Neutrophil (primary cell): ENCODE measurements around the gene ATG12.

Experiments used
- H3K27ac ChIP-seq: fragments of 200-600 bp; sonication (generic); 2 replicates; pipeline ENCODE4 v1.5.1; 2016; ENCODE audit warnings: mild to moderate bottlenecking, moderate library complexity
- H3K27me3 ChIP-seq: fragments of 200-600 bp; sonication (generic); 2 replicates; pipeline ENCODE4 v1.6.0; 2016; ENCODE audit warnings: mild to moderate bottlenecking
- H3K36me3 ChIP-seq: fragments of 200-600 bp; sonication (generic); 2 replicates; pipeline ENCODE4 v1.5.1; 2017
- H3K4me1 ChIP-seq, 2 experiments: fragments of 200-600 bp in 1 of 2; sonication (generic) in 1 of 2; 1 replicate in 1 of 2; 2 replicates in 1 of 2; pipeline versions ENCODE4 v1.5.1 to v1.6.1; 2013 to 2016; ENCODE audit warnings: low read depth in 1 of 2, low read length in 1 of 2, mild to moderate bottlenecking in 1 of 2, moderate library complexity in 1 of 2; ENCODE audit not compliant: control insufficient read depth in 1 of 2, insufficient read depth in 1 of 2
- H3K4me3 ChIP-seq, 2 experiments: fragments of 200-600 bp in 1 of 2; sonication (generic) in 1 of 2; 1 replicate in 1 of 2; 2 replicates in 1 of 2; pipeline ENCODE4 v1.5.1; 2013 to 2016; ENCODE audit warnings: low read depth in 1 of 2, low read length in 1 of 2, mild to moderate bottlenecking in 1 of 2, moderate library complexity in 1 of 2
- H3K9me3 ChIP-seq: fragments of 200-600 bp; sonication (generic); 2 replicates; pipeline ENCODE4 v1.5.1; 2016
- TF ChIP-seq, protein P1 (sequence below): fragments of 200-600 bp; sonication (generic); IDR thresholded peaks from 2 replicates; pipeline ENCODE4 v1.5.1; 2016; ENCODE audit warnings: antibody characterized with exemption

The ATG12 gene

DNA sequence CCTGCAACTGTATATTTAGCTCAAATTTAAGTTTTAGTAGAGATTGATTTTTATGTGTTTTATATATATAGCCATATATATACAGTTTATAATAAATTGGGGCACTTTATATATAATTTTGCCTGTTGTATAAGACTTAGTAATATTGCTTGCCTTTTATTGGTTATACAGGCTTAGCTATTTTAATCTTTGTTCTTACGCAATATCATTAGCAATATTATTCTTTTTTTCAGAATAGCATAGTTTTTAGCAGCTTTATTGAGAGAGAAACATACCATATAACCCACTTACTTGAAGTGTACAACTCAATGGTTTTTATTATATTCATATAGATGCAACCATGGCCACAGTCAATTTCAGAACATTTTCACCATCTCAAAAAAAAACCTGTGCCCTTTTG, 52.9 kb downstream of the ATG12 start:
- H3K9me3 ChIP-seq, result no peaks in the 10 kb centered on the region
- no peaks in the 10 kb centered on the region for H3K36me3 ChIP-seq
- TF ChIP-seq, protein P1, sequence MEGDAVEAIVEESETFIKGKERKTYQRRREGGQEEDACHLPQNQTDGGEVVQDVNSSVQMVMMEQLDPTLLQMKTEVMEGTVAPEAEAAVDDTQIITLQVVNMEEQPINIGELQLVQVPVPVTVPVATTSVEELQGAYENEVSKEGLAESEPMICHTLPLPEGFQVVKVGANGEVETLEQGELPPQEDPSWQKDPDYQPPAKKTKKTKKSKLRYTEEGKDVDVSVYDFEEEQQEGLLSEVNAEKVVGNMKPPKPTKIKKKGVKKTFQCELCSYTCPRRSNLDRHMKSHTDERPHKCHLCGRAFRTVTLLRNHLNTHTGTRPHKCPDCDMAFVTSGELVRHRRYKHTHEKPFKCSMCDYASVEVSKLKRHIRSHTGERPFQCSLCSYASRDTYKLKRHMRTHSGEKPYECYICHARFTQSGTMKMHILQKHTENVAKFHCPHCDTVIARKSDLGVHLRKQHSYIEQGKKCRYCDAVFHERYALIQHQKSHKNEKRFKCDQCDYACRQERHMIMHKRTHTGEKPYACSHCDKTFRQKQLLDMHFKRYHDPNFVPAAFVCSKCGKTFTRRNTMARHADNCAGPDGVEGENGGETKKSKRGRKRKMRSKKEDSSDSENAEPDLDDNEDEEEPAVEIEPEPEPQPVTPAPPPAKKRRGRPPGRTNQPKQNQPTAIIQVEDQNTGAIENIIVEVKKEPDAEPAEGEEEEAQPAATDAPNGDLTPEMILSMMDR, result no peak
- no peak overlapping the region for H3K4me3 ChIP-seq
- no peaks in the 10 kb centered on the region for H3K4me1 ChIP-seq
- H3K27ac ChIP-seq, result no peak overlapping the region
- peaks cover 60% of the 10 kb centered on the region for H3K27me3 ChIP-seq

GRCh38 chr5:115787426-115787825, 53.9 kb downstream of the ATG12 start:
- Histone ChIP-seq H3K4me1 (no peaks in the 10 kb centered on the region), H3K27me3 (peaks cover 52% of the 10 kb centered on the region), H3K4me3 (no peak overlapping the region), H3K9me3 (no peaks in the 10 kb centered on the region), H3K27ac (no peak overlapping the region), H3K36me3 (no peaks in the 10 kb centered on the region)
- TF ChIP-seq, protein P1, result no peak

DNA sequence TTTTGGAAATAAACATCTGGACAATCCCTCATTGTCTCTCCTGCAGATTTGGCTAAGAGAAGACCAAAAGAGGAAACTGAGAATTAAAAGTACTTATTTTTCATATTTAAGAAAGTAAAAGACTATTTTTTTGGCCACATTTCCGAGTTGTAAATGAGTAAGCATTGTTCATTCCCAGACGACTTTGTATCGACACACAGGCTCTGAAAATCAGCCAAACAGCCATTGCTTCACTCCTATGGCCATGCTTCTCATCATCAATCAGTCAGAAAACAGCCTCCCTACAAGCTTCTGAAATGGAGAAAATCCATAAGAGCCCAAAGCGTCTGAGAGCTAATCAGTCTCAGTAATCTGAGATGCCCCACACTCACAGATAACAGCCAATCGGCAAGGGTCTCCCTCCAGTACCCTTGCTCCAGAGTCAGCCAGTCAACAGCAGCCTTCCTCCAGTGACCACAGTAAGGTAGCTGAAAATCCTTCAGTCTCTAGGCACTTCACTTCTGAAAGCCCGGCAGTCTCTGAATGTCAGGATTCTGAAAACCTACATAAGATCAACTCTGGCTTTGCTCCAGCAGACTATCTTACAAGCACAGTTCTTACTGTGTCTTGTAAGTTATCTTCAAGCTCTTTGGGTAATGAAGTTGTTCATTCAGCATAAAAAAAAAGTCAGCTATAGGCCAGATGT, 55.8 kb downstream of the ATG12 start:
- TF ChIP-seq, protein P1, result no peak
- no peaks in the 10 kb centered on the region for H3K4me1 ChIP-seq
- no peaks in the 10 kb centered on the region for H3K9me3 ChIP-seq
- no peak overlapping the region for H3K4me3 ChIP-seq
- no peaks in the 10 kb centered on the region for H3K36me3 ChIP-seq
- no peak overlapping the region for H3K27ac ChIP-seq
- H3K27me3 ChIP-seq, result peaks cover 47% of the 10 kb centered on the region

DNA sequence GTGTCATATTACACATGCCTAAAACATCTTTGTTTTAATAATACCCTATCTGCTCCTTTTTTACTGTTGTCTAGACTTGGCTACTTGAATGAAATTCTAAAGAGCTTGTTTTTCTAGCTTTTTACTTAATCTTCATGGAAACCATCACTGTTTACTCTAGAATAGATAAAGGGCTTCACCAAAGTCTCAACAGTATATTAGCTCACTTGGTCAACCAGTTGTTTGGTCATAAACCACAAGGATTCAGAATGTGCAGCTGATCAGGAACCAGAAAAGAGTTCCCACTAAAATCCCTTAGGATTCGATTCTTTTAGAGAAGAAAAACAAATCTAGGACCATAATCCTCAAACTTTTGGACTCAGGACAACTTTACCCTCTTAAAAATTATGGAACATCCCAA, 62.9 kb downstream of the ATG12 start:
- Histone ChIP-seq H3K27ac (no peak overlapping the region), H3K36me3 (no peaks in the 10 kb centered on the region), H3K4me3 (no peak overlapping the region), H3K9me3 (no peaks in the 10 kb centered on the region), H3K27me3 (peaks cover 19% of the 10 kb centered on the region), H3K4me1 (no peaks in the 10 kb centered on the region)
- TF ChIP-seq, protein P1, result no peak
